Hair follicular keratinocyte (primary cell): Measurements from ENCODE around the gene IFITM10. TPM values are rescaled to one million over a fixed set of nuclear protein-coding genes. Genes with fewer than 3 reads are reported as not detected.

Source experiments
- total RNA-seq: library from RNA; depleted of rRNA; stranded (reverse); fragments of >200 nt; gene quantifications from 2 replicates; pipeline ENCODE4 v1.2.3, GENCODE V29; 2015

The IFITM10 gene
- total RNA-seq = 0.08 TPM in 1 of 2 replicates, not detected in the other

DNA sequence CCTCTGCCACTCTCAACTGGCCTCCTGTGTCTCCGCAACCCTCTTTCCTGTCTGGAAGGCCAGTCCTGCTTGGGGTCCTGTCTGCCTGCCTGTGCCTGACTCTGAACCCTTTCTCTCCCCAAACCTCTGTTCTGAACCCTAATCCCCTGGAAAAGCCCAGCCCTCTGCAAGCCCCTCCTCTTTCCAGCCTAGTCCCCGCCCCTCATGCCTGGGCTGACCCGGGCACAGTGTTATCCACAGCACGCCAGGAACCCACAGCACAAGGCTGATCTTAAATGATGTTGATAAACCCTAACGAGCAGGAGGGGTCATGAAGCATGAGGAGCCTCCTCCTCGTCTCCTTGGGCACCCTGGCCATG, at the start of gene IFITM10:
IFITM10 (minus strand) TSS at position 115 of the 359 bp plus-strand sequence. CDS start 153 bp downstream, outside the sequence.

DNA sequence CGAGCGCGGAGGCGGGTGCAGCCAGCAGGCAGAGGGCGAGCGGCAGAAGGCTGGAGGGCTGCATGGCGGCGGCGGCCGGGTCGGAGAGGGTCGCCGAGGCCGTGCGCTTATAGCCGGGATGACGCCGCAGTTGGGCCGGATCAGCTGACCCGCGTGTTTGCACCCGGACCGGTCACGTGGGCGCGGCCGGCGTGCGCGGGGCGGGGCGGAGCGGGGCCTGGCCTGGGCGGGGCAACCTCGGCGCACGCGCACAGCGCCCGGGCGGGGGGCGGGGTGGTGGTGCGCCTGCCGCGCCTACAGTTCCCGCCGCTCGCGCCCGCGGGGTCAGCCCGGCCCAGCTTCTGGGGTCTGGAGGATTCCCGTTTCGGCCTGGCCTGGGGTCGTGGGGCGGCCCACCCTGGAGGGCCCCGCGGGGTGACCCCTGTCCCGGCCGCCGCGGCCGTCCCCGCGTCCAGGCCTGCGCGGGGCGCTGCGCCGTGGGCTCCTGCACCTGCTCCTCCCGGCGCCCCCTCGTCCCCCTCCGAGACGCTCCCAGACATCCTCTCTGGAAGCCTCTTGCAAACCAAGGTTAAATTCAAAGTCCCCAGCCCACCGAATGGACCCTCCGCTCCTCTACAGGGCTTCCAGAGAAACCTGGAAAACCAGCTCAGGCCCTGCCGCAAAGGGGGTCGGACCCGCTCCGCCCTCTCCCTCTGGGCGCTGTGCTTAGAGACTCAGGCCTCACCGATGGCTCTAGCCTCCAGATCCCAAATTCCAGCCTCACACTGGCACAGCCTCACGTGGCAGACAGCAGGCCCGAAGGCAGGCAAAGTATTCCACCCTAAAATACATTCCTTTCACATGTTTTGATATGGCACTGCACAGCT, 13.6 kb upstream of the IFITM10 start, which contains the start of gene CTSD:
CTSD (minus strand) TSS at position 132 of the 866 bp plus-strand sequence; CDS start at position 64, 68 bp downstream.

DNA sequence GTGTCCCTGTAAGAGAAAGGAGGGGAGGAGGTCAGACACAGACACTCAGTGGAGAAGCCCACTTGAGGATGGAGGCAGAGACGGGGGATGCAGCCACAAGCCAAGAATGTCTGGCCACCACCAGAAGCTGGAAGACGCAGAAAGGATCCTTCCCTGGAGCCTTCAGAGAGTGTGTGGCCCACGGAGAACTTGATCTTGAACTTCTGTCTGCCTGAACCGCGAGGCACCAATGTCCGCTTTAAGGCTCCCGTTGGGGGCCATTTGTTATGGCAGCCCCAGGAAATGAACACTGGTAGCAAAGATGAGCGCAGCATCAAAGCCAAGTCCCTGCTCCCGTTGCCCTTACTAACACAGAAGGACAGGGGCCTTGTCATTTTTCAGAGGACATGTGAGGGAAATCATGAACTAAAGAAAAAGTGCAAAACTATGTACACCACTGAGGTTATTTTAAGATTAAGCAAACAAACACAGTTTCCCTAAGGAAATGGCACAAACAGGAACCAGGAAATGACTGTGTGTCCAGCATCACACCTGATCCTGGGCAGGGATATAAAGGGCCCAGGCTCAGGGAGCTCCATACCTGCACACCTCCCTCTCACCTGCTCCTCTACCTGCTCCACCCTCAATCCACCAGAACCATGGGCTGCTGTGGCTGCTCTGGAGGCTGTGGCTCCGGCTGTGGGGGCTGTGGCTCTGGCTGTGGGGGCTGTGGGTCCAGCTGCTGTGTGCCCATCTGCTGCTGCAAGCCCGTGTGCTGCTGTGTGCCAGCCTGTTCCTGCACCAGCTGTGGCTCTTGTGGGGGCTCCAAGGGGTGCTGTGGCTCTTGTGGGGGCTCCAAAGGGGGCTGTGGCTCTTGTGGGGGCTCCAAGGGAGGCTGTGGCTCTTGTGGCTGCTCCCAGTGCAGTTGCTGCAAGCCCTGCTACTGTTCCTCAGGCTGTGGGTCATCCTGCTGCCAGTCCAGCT, 53.5 kb downstream of the IFITM10 start, which contains the start of gene KRTAP5-6:
KRTAP5-6 (plus strand) TSS at position 588 of the 963 bp plus-strand sequence; CDS start at position 639, 51 bp downstream.

Other genes starting within 250 kb of the IFITM10 start
- 0.39 and 0.68 TPM in 2 replicates for gene DUSP8, start 178.3 kb downstream of the IFITM10 start, total RNA-seq
- gene KRTAP5-1, start 165.3 kb downstream of the IFITM10 start, total RNA-seq = not detected in 2 replicates
- not detected in 2 replicates for gene KRTAP5-2, start 152.3 kb downstream of the IFITM10 start, total RNA-seq
- gene KRTAP5-3, start 142.1 kb downstream of the IFITM10 start, total RNA-seq = not detected in 2 replicates
- gene KRTAP5-4, start 128.5 kb downstream of the IFITM10 start, total RNA-seq = not detected in 2 replicates
- gene KRTAP5-5, start 120.8 kb downstream of the IFITM10 start, total RNA-seq = not detected in 2 replicates
- gene KRTAP5-6, start 53.4 kb downstream of the IFITM10 start, total RNA-seq = not detected in 2 replicates
- gene CTSD, start 13.3 kb upstream of the IFITM10 start, total RNA-seq = 152 and 181 TPM in 2 replicates
- 0.70 and 3.3 TPM in 2 replicates for gene SYT8, start 84.4 kb upstream of the IFITM10 start, total RNA-seq
- gene TNNI2, start 88.4 kb upstream of the IFITM10 start, total RNA-seq = not detected in 2 replicates
- gene LSP1, start 102.5 kb upstream of the IFITM10 start, total RNA-seq = 0.19 TPM in 1 of 2 replicates, not detected in the other
- not detected in 2 replicates for gene PRR33, start 141.3 kb upstream of the IFITM10 start, total RNA-seq
- gene TNNT3, start 169.1 kb upstream of the IFITM10 start, total RNA-seq = not detected in 2 replicates
- gene MRPL23, start 196.7 kb upstream of the IFITM10 start, total RNA-seq = 218 and 231 TPM in 2 replicates
- 3.3 and 5.1 TPM in 2 replicates for gene H19, start 247.2 kb upstream of the IFITM10 start, total RNA-seq